HG03457 (cell line): ENCODE data around the gene PRKN.
A peak's percentile ranks its signal among the peaks of the same experiment; 100 is the strongest.

Experiments used
- ATAC-seq: cut with Tn5 transposase; IDR thresholded peaks from one replicate; pipeline ENCODE4 v1.9.1; 2021; ENCODE audit warnings: moderate number of reproducible peaks; ENCODE audit not compliant: unreplicated experiment

The PRKN gene

DNA sequence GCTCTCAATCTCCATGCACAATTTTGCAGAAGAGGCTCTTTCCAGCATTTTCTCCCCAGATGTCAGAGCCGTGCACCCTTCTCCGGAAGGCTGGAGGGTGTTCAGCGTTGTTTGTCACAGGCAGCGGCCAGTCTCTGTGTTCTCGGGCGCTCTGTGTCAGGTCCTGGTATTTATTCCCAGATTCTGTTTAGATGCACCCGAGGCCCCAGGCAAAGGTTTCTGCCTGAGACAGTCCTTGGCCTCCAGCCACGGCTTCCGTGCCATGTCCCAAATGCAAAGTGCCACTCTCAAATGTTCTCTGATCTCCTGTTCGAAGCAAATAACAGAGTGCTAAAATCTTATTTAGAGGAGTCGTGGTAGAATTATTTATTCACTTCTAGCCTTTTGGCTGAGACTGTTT lies 1313.4 kb downstream of the PRKN start:
- no peak for ATAC-seq

- ATAC-seq = no peak
These were observed 1314.2 kb downstream of the PRKN start for GRCh38 chr6:161413355-161413771.

DNA sequence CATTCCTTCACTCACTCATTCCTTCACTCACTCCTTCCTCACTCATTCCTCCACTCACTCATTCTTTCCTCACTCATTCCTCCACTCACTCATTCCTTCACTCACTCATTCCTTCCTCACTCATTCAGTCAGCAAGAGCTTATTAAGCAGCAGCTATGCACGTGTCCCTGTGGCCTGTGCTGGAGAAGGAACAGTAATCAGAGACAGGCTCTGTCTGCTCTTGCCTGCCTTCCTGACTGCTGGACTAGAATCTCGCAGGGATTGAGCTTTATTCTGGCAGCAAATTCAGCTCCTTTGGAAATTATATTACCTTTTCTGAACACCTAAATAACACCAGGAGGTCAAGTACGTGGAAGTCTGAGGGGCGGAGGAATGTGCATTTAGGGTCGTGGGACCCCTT lies 1314.8 kb downstream of the PRKN start:
- ATAC-seq = no peak

GRCh38 chr6:161411265-161411944 lies 1316.2 kb downstream of the PRKN start:
- no peak for ATAC-seq

GRCh38 chr6:161410736-161411135 lies 1316.8 kb downstream of the PRKN start:
- no peak for ATAC-seq

- no peak for ATAC-seq
These were observed 1317.5 kb downstream of the PRKN start for GRCh38 chr6:161410076-161410475.

DNA sequence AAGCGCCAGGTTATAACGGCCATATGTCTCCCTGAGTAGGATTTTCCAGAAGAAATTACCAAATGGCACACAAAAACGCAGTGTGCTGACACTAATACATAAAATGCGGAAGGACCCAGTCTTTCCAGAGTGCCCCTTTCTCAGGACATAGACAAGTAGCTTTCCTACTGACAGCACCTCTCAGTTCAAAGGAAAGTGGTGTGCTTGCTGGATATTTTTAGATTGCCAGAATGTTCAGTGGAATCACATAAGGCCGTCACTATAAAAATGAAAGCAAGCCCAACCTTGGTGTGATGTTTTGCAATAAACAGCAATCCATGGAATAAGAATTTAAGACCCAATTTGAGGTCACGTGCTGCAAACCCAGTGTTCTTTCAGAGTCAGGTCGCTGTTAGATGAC lies 1318.2 kb downstream of the PRKN start:
- no peak for ATAC-seq

GRCh38 chr6:161408041-161408440 lies 1319.5 kb downstream of the PRKN start:
- ATAC-seq = no peak

- ATAC-seq = no peak
These were observed 1320.0 kb downstream of the PRKN start for GRCh38 chr6:161407581-161407980.

DNA sequence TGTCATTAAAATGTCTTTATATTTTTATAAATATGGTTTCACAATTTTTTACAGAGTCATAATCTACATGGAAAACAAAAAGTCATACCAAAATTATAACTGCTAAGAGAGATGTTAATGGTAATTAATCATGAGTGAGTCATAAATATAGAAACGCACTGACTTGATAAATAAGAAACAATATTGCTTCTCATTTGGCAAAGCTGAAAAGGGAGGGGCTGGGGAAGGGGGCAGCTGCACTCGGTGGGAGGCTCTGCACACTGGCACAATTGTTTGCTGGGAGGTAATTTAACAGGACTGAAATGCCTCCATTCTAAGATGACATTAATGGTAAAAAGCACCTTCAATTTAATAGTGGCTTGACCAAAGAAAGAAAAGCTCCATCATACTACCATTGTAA lies 1320.5 kb downstream of the PRKN start:
- ATAC-seq = no peak

- ATAC-seq = no peak
These were observed 1320.9 kb downstream of the PRKN start for GRCh38 chr6:161406646-161407045.

GRCh38 chr6:161405418-161405817 lies 1322.1 kb downstream of the PRKN start:
- ATAC-seq = no peak

DNA sequence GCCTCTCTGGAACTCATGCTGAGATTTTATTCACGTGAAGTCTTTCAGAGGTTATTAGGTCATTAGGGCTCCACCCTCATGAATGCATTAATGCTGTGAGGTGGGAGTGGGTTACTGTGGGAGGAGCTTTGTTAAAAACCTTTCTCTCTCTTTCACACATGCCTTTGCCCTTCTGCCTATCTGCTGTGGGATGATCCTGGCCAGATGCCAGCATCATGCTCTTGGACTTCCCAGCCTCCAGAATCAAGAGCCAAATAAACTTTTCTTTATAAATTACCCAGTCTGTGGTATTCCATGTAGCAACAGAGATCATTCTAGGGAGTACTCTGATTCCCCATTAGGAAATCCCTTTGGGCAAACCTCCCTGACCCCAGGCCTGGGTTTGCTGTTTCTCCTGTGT lies 1323.8 kb downstream of the PRKN start:
- ATAC-seq = no peak

DNA sequence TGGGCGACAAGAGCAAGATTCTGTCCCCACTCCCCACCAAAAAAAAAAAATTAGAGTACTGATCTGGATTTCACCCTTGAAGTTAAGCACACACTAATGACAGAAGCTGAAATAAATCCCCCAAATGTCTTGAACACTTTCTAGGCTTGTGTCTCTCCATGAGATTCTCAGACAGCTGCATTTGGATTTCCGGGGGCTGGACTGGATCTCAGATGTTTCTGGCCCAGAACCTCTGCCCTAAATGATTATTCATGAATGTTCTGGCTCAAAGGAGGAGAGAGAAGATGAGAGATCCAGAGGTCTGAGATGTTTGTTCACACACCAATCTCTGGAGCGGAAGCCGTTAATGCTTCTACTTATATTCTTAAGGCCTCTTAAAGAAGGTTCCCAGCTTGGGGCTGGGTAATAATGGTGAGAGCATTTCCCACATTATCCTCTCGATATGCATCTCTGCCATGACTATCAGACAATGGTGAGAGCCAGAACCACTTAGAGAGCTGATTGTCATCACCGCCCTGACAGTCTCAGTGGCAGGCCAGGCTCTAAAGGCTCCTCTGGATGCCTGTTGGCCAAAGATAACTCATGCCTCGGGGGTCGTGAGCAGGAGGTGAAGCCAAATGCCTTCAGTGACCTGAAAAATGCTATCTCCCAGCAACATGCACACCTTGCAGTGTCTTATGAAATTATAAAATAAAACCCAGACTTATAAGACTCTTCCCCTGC lies 1325.8 kb downstream of the PRKN start:
- no peak for ATAC-seq

DNA sequence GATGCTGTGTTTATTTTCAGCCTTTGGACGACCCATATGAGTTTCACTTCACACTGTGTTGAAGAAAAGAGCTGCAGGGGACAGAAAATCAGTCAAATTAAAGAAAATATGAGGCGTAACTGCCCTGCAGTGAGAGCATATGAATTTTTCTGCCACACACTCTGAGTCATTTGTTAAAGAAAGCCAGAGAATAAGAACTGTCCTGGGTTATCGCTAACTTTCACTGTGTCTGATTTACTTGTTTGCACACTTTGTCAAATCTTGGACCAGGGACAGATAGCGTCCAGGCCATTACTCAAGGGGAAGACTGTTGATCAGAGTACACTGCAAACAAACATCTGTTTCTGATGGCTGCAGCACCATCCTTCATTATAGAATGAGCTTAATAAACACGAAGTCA lies 1326.9 kb downstream of the PRKN start:
- ATAC-seq = no peak

DNA sequence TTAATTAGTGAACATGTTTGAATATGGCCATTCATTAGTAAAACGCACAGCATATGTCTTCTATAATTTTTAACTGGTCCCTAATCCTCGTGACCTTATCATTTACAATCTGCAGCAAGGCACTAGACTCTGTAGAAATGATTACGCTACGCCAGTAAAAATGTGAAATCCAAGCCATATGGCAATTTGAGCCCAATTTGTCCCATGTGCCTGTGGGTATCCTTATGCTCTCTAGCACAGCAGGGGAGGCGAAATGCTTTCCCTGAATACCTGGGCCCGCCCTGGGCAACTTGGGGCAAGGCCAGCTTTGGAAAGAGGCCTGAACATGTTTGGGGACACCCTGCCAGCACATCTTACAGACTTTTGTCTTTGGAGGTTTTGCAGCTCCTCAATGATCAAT lies 1331.0 kb downstream of the PRKN start:
- no peak for ATAC-seq

DNA sequence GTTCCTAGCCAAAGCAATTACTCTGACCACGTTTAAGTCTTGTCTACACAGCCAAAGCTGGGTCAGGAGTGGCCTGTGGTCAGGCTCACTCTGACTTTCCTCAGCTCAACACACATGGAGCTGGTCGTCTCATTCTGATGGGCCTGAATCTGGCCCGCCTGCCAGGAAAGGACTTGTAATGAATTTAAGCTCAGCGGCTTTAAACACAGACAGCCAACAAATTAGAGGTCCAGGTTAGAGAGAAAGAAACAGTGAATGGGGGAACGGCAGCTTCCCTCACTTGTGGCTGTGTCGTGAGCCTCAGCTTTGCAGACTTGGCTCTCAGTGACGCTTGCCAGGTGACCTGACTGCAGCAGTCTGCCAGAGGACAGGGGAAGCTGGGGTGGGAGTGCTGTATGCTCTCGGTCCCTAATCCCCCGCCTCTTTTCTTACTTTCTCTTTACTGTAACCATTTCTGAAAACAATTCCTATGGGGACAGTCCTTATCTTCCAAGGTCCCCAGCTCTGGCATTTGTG lies 1331.8 kb downstream of the PRKN start:
- ATAC-seq = no peak

GRCh38 chr6:161394437-161394836 lies 1333.1 kb downstream of the PRKN start:
- no peak for ATAC-seq

GRCh38 chr6:161393839-161394364 lies 1333.7 kb downstream of the PRKN start:
- ATAC-seq = peak; percentile 99

GRCh38 chr6:161393292-161393691 lies 1334.3 kb downstream of the PRKN start:
- ATAC-seq = no peak

- ATAC-seq = no peak
These were observed 1337.8 kb downstream of the PRKN start for GRCh38 chr6:161389756-161390155.

GRCh38 chr6:161383951-161384350 lies 1343.6 kb downstream of the PRKN start:
- no peak for ATAC-seq
